H9 (cell line): Measurements from ENCODE around the gene LRRC17. TPM values are rescaled to one million over a fixed set of nuclear protein-coding genes. Genes with fewer than 3 reads are reported as not detected.

Source experiments
- DNase-seq: peaks from one replicate; pipeline ENCODE4 v3.0.0-alpha.2; 2017
- H2AFZ ChIP-seq: one replicate; pipeline ENCODE4 v1.6.1; 2013; ENCODE audit warnings: mild to moderate bottlenecking, low read length, control low read depth, moderate library complexity
- H2AK5ac ChIP-seq: 2 replicates; pipeline ENCODE4 v1.6.1; 2013; ENCODE audit warnings: low read length, control low read depth, mixed read lengths; ENCODE audit not compliant: insufficient read length
- H2BK120ac ChIP-seq: one replicate; pipeline ENCODE4 v1.6.1; 2013; ENCODE audit warnings: low read depth, mild to moderate bottlenecking, low read length, control low read depth, inconsistent platforms; ENCODE audit not compliant: poor library complexity, severe bottlenecking
- H2BK12ac ChIP-seq: 2 replicates; pipeline ENCODE4 v1.6.1; 2013; ENCODE audit warnings: low read length, control low read depth, mixed read lengths, low read depth; ENCODE audit not compliant: insufficient read length
- H2BK15ac ChIP-seq: 2 replicates; pipeline ENCODE4 v1.6.1; 2013; ENCODE audit warnings: low read depth, low read length, control low read depth
- H2BK20ac ChIP-seq: one replicate; pipeline ENCODE4 v1.6.1; 2013; ENCODE audit warnings: low read depth, mild to moderate bottlenecking, low read length, control low read depth, inconsistent platforms; ENCODE audit not compliant: poor library complexity, severe bottlenecking
- H2BK5ac ChIP-seq: 2 replicates; pipeline ENCODE4 v1.6.1; 2013; ENCODE audit warnings: low read length, control low read depth, mixed read lengths; ENCODE audit not compliant: insufficient read length
- H3K14ac ChIP-seq: 2 replicates; pipeline ENCODE4 v1.6.1; 2013; ENCODE audit warnings: low read length, control low read depth; ENCODE audit not compliant: insufficient read depth
- H3K18ac ChIP-seq: 2 replicates; pipeline ENCODE4 v1.6.1; 2013; ENCODE audit warnings: low read depth, mild to moderate bottlenecking, mixed read lengths, low read length, control low read depth; ENCODE audit not compliant: insufficient read length
- H3K23ac ChIP-seq: 2 replicates; pipeline ENCODE4 v1.6.1; 2013; ENCODE audit warnings: low read length, control low read depth, mixed read lengths, low read depth; ENCODE audit not compliant: insufficient read length
- H3K23me2 ChIP-seq: 2 replicates; pipeline ENCODE4 v1.6.1; 2013; ENCODE audit warnings: low read depth, mild to moderate bottlenecking, mixed read lengths, low read length, control low read depth; ENCODE audit not compliant: insufficient read length, poor library complexity, severe bottlenecking
- H3K27ac ChIP-seq: 2 replicates; pipeline ENCODE4 v1.5.1; 2013; ENCODE audit warnings: low read length, control low read depth, mixed read lengths, low read depth; ENCODE audit not compliant: insufficient read length
- H3K27me3 ChIP-seq: 2 replicates; pipeline ENCODE4 v1.6.1; 2013; ENCODE audit warnings: low read length, control low read depth, inconsistent platforms; ENCODE audit not compliant: insufficient read depth
- H3K4ac ChIP-seq: 2 replicates; pipeline ENCODE4 v1.6.1; 2013; ENCODE audit warnings: low read depth, mild to moderate bottlenecking, control low read depth, inconsistent platforms, low read length, moderate library complexity
- H3K4me1 ChIP-seq: 2 replicates; pipeline ENCODE4 v1.6.1; 2013; ENCODE audit warnings: low read length, control low read depth, inconsistent platforms; ENCODE audit not compliant: insufficient read depth
- H3K4me2 ChIP-seq: 2 replicates; pipeline ENCODE4 v1.6.1; 2013; ENCODE audit warnings: low read length, control low read depth, mixed read lengths; ENCODE audit not compliant: insufficient read length, insufficient read depth
- H3K56ac ChIP-seq: 2 replicates; pipeline ENCODE4 v1.6.1; 2013; ENCODE audit warnings: low read depth, mild to moderate bottlenecking, mixed read lengths, low read length, control low read depth; ENCODE audit not compliant: insufficient read length
- H3K79me1 ChIP-seq: 2 replicates; pipeline ENCODE4 v1.6.1; 2013; ENCODE audit warnings: low read depth, mild to moderate bottlenecking, moderate library complexity, low read length, control low read depth, inconsistent platforms; ENCODE audit not compliant: insufficient read depth, poor library complexity, severe bottlenecking
- H3K79me2 ChIP-seq: 2 replicates; pipeline ENCODE4 v1.6.1; 2013; ENCODE audit warnings: low read length, control low read depth, inconsistent platforms; ENCODE audit not compliant: insufficient read depth
- H3K9ac ChIP-seq: 2 replicates; pipeline ENCODE4 v1.6.1; 2013; ENCODE audit warnings: low read length, control low read depth, mixed read lengths; ENCODE audit not compliant: insufficient read length; ENCODE audit errors: extremely low read depth
- H3K9me3 ChIP-seq: one replicate; pipeline ENCODE4 v1.6.1; 2013; ENCODE audit warnings: low read depth, low read length, inconsistent platforms; ENCODE audit not compliant: control insufficient read depth
- H3T11ph ChIP-seq: one replicate; pipeline ENCODE4 v1.6.1; 2013; ENCODE audit warnings: mild to moderate bottlenecking, low read length, control low read depth, inconsistent platforms
- H4K20me1 ChIP-seq: one replicate; pipeline ENCODE4 v1.6.1; 2013; ENCODE audit not compliant: control insufficient read depth, insufficient read length, insufficient read depth
- H4K5ac ChIP-seq: 2 replicates; pipeline ENCODE4 v1.6.1; 2013; ENCODE audit warnings: low read depth, mild to moderate bottlenecking, mixed read lengths, low read length, control low read depth; ENCODE audit not compliant: insufficient read length
- H4K8ac ChIP-seq: replicated peaks from 2 replicates; pipeline ENCODE4 v1.6.1; 2013; ENCODE audit warnings: low read length, control low read depth, mixed read lengths, low read depth; ENCODE audit not compliant: insufficient read length
- H4K91ac ChIP-seq: 2 replicates; pipeline ENCODE4 v1.6.1; 2013; ENCODE audit warnings: low read depth, mild to moderate bottlenecking, moderate library complexity, mixed read lengths, low read length, control low read depth; ENCODE audit not compliant: insufficient read length
- H3K27ac Mint-ChIP-seq, 3 experiments: 2 replicates in 2 of 3; 3 replicates in 1 of 3; pipeline ENCODE4 v1.8.0; 2020 to 2021; ENCODE audit warnings: mixed read lengths in 3 of 3, mild to moderate bottlenecking in 1 of 3, moderate library complexity in 1 of 3
- H3K27me3 Mint-ChIP-seq: 2 replicates; pipeline ENCODE4 v1.8.0; 2021; ENCODE audit warnings: low read depth, mild to moderate bottlenecking, moderate library complexity, mixed read lengths
- H3K36me3 Mint-ChIP-seq, 3 experiments: 2 replicates in 2 of 3; 3 replicates in 1 of 3; pipeline ENCODE4 v1.8.0; 2020 to 2021; ENCODE audit warnings: low read depth in 3 of 3, mixed read lengths in 3 of 3; ENCODE audit not compliant: insufficient read depth in 1 of 3
- H3K4me1 Mint-ChIP-seq, 2 experiments: 2 replicates each; pipeline ENCODE4 v1.8.0; 2020; ENCODE audit warnings: mixed read lengths in 2 of 2
- H3K4me3 Mint-ChIP-seq, 2 experiments: 2 replicates in 1 of 2; 3 replicates in 1 of 2; pipeline ENCODE4 v1.8.0; 2020 to 2021; ENCODE audit warnings: mild to moderate bottlenecking in 2 of 2, mixed read lengths in 2 of 2, moderate library complexity in 1 of 2
- H3K9me3 Mint-ChIP-seq, 2 experiments: 2 replicates in 1 of 2; 3 replicates in 1 of 2; pipeline ENCODE4 v1.8.0; 2020; ENCODE audit warnings: mild to moderate bottlenecking in 2 of 2, mixed read lengths in 2 of 2, moderate library complexity in 1 of 2
- CTCF ChIP-seq: fragments of 200-600 bp; sonication (generic); conservative IDR thresholded peaks from 3 replicates; pipeline ENCODE4 v1.8.0; 2021; ENCODE audit warnings: antibody characterized with exemption, mild to moderate bottlenecking
- WGBS: extraction: QIAGEN DNeasy Blood & Tissue Kit; methylation state at CpG from one replicate; pipeline ENCODE4 v1.1.7; 2013; ENCODE audit warnings: missing lambda C conversion rate, low lambda C conversion rate, mixed read lengths; ENCODE audit not compliant: insufficient read length; ENCODE audit errors: extremely low coverage; 5-methylcytosine and 5-hydroxymethylcytosine counted together
- total RNA-seq: library from RNA; stranded (reverse); gene quantifications from 2 replicates; pipeline ENCODE4 v1.2.1, GENCODE V29; 2021

The LRRC17 gene
- total RNA-seq, 1 experiment from 2014 or later: 2.0 TPM

DNA sequence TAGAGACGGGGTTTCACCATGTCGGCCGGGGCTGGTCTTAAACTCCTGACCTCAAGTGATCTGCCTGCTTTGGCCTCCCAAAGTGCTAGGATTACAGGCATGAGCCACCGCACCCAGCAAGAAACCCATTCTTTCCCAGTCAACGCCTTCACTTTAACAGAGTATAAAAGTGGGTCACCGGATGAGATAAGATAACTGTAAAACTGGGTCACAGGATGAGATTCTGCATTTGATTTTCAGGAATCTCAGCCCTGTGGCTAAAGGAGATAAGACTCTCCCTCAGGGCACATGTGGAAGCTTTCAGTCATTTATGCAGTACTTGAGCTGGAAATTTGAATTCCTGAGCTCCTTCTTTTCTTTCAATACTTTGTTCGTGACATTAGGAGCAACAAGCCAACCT, 70.8 kb downstream of the LRRC17 start:
- Histone ChIP-seq H2BK120ac (no peak overlapping the region), H3K18ac (no peak overlapping the region), H3K27ac (no peak overlapping the region), H3K9ac (no peak overlapping the region), H2AFZ (no peak overlapping the region), H3K4ac (no peak overlapping the region), H3K79me2 (no peaks in the 10 kb centered on the region), H3K9me3 (no peaks in the 10 kb centered on the region), H3K56ac (no peak overlapping the region), H2BK15ac (no peak overlapping the region), H2AK5ac (no peak overlapping the region), H4K5ac (no peak overlapping the region), H3K4me2 (no peak overlapping the region), H4K20me1 (no peaks in the 10 kb centered on the region), H3K14ac (no peak overlapping the region), H3K79me1 (no peaks in the 10 kb centered on the region), H2BK20ac (no peak overlapping the region), H3K23me2 (no peaks in the 10 kb centered on the region), H3K27me3 (no peaks in the 10 kb centered on the region), H4K91ac (no peak overlapping the region), H3T11ph (no peak overlapping the region), H3K4me1 (no peaks in the 10 kb centered on the region), H2BK12ac (no peak overlapping the region), H3K23ac (no peak overlapping the region), H2BK5ac (no peak overlapping the region), H4K8ac (no peak overlapping the region)
- H3K27ac Mint-ChIP-seq: no peak overlapping the region
- H3K4me1 Mint-ChIP-seq: peaks cover under 1 to 4% of the 10 kb centered on the region in 2 experiments; a peak in 2 of 4 replicates
- DNase-seq: no peak
- H3K4me3 Mint-ChIP-seq: no peak overlapping the region
- TF ChIP-seq CTCF: no peak
- no CpG with 5 or more reads among the region's 7 CpGs for WGBS
- peaks cover 1 to 10% (median 1%) of the 10 kb centered on the region in 3 experiments; a peak in 2 of 7 replicates for H3K36me3 Mint-ChIP-seq
- H3K9me3 Mint-ChIP-seq: peaks cover 6 to 7% of the 10 kb centered on the region in 2 experiments; a peak in 3 of 5 replicates
- H3K27me3 Mint-ChIP-seq: no peaks in the 10 kb centered on the region
